ENCODE measurements around the gene CAPS2. TPM values are rescaled to one million over a fixed set of nuclear protein-coding genes. Genes with fewer than 3 reads are reported as not detected.

The CAPS2 gene
- total RNA-seq, 2 experiments from 2014 or later, result not detected

GRCh38 chr12:75322464-75322863, 7.7 kb downstream of the CAPS2 start:
- H3K4me1 ChIP-seq (ENCODE audit: insufficient read depth, low read length, poor library complexity, severe bottlenecking), result no peaks in the 10 kb centered on the region
- H3K4me3 ChIP-seq (ENCODE audit: low read depth, low read length, poor library complexity, severe bottlenecking), result no peak overlapping the region
- H3K27ac ChIP-seq (ENCODE audit: low read depth, low read length, poor library complexity, severe bottlenecking), result no peak overlapping the region
- no TSS peak for BruUV-seq (replicated peaks)
- H3K4me2 ChIP-seq (ENCODE audit: low read length), result no peak overlapping the region
- no peaks in the 10 kb centered on the region for H3K79me2 ChIP-seq (ENCODE audit: insufficient read depth, low read depth, low read length)
- H3K9me3 ChIP-seq (ENCODE audit: low read length), result no peaks in the 10 kb centered on the region
- intact Hi-C loops (cut with micrococcal nuclease; ENCODE audit: unreplicated experiment), result no loop called here
- no peak for TF ChIP-seq EZH2phosphoT487 (IDR thresholded peaks at IDR 0.05; ENCODE audit: borderline replicate concordance, low read depth, low read length)
- no peak for TF ChIP-seq CTCF (conservative IDR thresholded peaks at IDR 0.05; ENCODE audit: low read length)
- ChIA-PET CTCF (ENCODE audit: unreplicated experiment) (no interaction called here), POLR2A (interaction anchor here (0.6 kb wide), 1 partner anchor 10 kb away, joined by 3 read pairs; no protein-coding TSS in a partner anchor)
- no peaks in the 10 kb centered on the region for H3K36me3 ChIP-seq (ENCODE audit: insufficient read depth, low read length)
- H3K9me2 ChIP-seq (ENCODE audit: insufficient read depth, low read length), result no peaks in the 10 kb centered on the region
- no peaks in the 10 kb centered on the region for H4K20me1 ChIP-seq (ENCODE audit: insufficient read depth, low read length)
- no peak overlapping the region for H2AFZ ChIP-seq (ENCODE audit: low read length)
- DNase-seq (ENCODE audit: low spot score), result no peak

GRCh38 chr12:75317784-75318183, 12.3 kb downstream of the CAPS2 start:
- no peaks in the 10 kb centered on the region for H4K20me1 ChIP-seq (ENCODE audit: insufficient read depth, low read length)
- no peaks in the 10 kb centered on the region for H3K4me1 ChIP-seq (ENCODE audit: insufficient read depth, low read length, poor library complexity, severe bottlenecking)
- H3K9me2 ChIP-seq (ENCODE audit: insufficient read depth, low read length), result no peaks in the 10 kb centered on the region
- DNase-seq (ENCODE audit: low spot score), result no peak
- POLR2A ChIA-PET, result no interaction called here
- no peak overlapping the region for H3K4me2 ChIP-seq (ENCODE audit: low read length)
- H2AFZ ChIP-seq (ENCODE audit: low read length), result no peak overlapping the region
- BruUV-seq (replicated peaks), result no TSS peak
- no peaks in the 10 kb centered on the region for H3K79me2 ChIP-seq (ENCODE audit: insufficient read depth, low read depth, low read length)
- no peaks in the 10 kb centered on the region for H3K9me3 ChIP-seq (ENCODE audit: low read length)
- H3K4me3 ChIP-seq (ENCODE audit: low read depth, low read length, poor library complexity, severe bottlenecking), result no peak overlapping the region
- intact Hi-C loops (cut with micrococcal nuclease; ENCODE audit: unreplicated experiment), result no loop called here
- TF ChIP-seq CTCF (conservative IDR thresholded peaks at IDR 0.05; ENCODE audit: low read length) (no peak), EZH2phosphoT487 (IDR thresholded peaks at IDR 0.05; ENCODE audit: borderline replicate concordance, low read depth, low read length) (no peak)
- H3K36me3 ChIP-seq (ENCODE audit: insufficient read depth, low read length), result no peaks in the 10 kb centered on the region
- no peak overlapping the region for H3K27ac ChIP-seq (ENCODE audit: low read depth, low read length, poor library complexity, severe bottlenecking)
- CTCF ChIA-PET (ENCODE audit: unreplicated experiment), result no interaction called here

GRCh38 chr12:75315518-75315917, 14.6 kb downstream of the CAPS2 start:
- POLR2A ChIA-PET, result interaction anchor here (1.1 kb wide), 1 partner anchor 11 kb away, joined by 3 read pairs; no protein-coding TSS in a partner anchor
- Histone ChIP-seq H3K4me1 (ENCODE audit: insufficient read depth, low read length, poor library complexity, severe bottlenecking) (no peaks in the 10 kb centered on the region), H3K36me3 (ENCODE audit: insufficient read depth, low read length) (no peaks in the 10 kb centered on the region), H2AFZ (ENCODE audit: low read length) (no peak overlapping the region), H3K79me2 (ENCODE audit: insufficient read depth, low read depth, low read length) (no peaks in the 10 kb centered on the region), H3K4me3 (ENCODE audit: low read depth, low read length, poor library complexity, severe bottlenecking) (no peak overlapping the region), H3K27ac (ENCODE audit: low read depth, low read length, poor library complexity, severe bottlenecking) (no peak overlapping the region), H3K4me2 (ENCODE audit: low read length) (no peak overlapping the region), H3K9me2 (ENCODE audit: insufficient read depth, low read length) (no peaks in the 10 kb centered on the region), H3K9me3 (ENCODE audit: low read length) (no peaks in the 10 kb centered on the region), H4K20me1 (ENCODE audit: insufficient read depth, low read length) (no peaks in the 10 kb centered on the region)
- TF ChIP-seq EZH2phosphoT487 (IDR thresholded peaks at IDR 0.05; ENCODE audit: borderline replicate concordance, low read depth, low read length) (no peak), CTCF (conservative IDR thresholded peaks at IDR 0.05; ENCODE audit: low read length) (no peak)
- CTCF ChIA-PET (ENCODE audit: unreplicated experiment), result no interaction called here
- BruUV-seq (replicated peaks), result no TSS peak
- intact Hi-C loops (cut with micrococcal nuclease; ENCODE audit: unreplicated experiment), result no loop called here
- DNase-seq (ENCODE audit: low spot score), result no peak

Measured in OCI-LY7 (cell line).